Measurements from ENCODE around the gene METTL4.

Gene METTL4

GRCh38 chr18:2602844-2603243 is 31.5 kb upstream of the METTL4 start (continued):
- TF ChIP-seq ZNF202 (tag by site-specific recombination; IDR thresholded peaks at IDR 0.05; ENCODE audit: borderline replicate concordance) (no peak), ZNF513 (tag by site-specific recombination; IDR thresholded peaks at IDR 0.05) (no peak)

GRCh38 chr18:2597639-2598038 is 26.3 kb upstream of the METTL4 start:
- TF ChIP-seq ZNF558 (tag by site-specific recombination; IDR thresholded peaks at IDR 0.05) = no peak
- TF ChIP-seq ZNF280D (tag by site-specific recombination; IDR thresholded peaks at IDR 0.05) = no peak
- no peak for TF ChIP-seq ZNF654 (tag by site-specific recombination; IDR thresholded peaks at IDR 0.05; ENCODE audit: low read depth)
- no peak for TF ChIP-seq ZNF24 (tag by site-specific recombination; IDR thresholded peaks at IDR 0.05)
- no peak for TF ChIP-seq ZNF26 (tag by site-specific recombination; IDR thresholded peaks at IDR 0.05)
- TF ChIP-seq ZNF473 (tag by site-specific recombination; IDR thresholded peaks at IDR 0.05) = no peak
- TF ChIP-seq ZNF223 (tag by site-specific recombination; IDR thresholded peaks at IDR 0.05) = no peak
- no peak for TF ChIP-seq ZBTB20 (tag by site-specific recombination; IDR thresholded peaks at IDR 0.05)
- TF ChIP-seq KLF16 (tag by site-specific recombination; IDR thresholded peaks at IDR 0.05) = no peak
- TF ChIP-seq ZNF488 (tag by site-specific recombination; IDR thresholded peaks at IDR 0.05) = no peak
- no peak for TF ChIP-seq ZNF239 (tag by site-specific recombination; IDR thresholded peaks at IDR 0.05)
- Histone ChIP-seq H3K27ac (ENCODE audit: extremely low read depth, low read depth, low read length) (no peak overlapping the region), H3K9me3 (ENCODE audit: control insufficient read depth, insufficient read depth, low read depth, low read length) (no peaks in the 10 kb centered on the region), H3K4me3 (ENCODE audit: low read depth, low read length) (no peak overlapping the region), H3K4me1 (ENCODE audit: control insufficient read depth, insufficient read depth, low read length) (no peaks in the 10 kb centered on the region; the same call in 1 of the 2 replicates), H3K36me3 (ENCODE audit: control insufficient read depth in 2 of 2, insufficient read depth in 1 of 2, low read length in 2 of 2) (peaks cover 38 to 78% of the 10 kb centered on the region in 2 experiments)
- CTCF ChIA-PET = no interaction called here
- POLR2A ChIA-PET = no interaction called here

- H3K36me3 ChIP-seq (ENCODE audit: control insufficient read depth in 2 of 2, insufficient read depth in 1 of 2, low read length in 2 of 2) = peaks cover 53 to 74% of the 10 kb centered on the region in 2 experiments
- peaks cover 5% of the 10 kb centered on the region for H3K4me1 ChIP-seq (ENCODE audit: control insufficient read depth, insufficient read depth, low read length)
- no peaks in the 10 kb centered on the region for H3K9me3 ChIP-seq (ENCODE audit: control insufficient read depth, insufficient read depth, low read depth, low read length)
- no peak overlapping the region for H3K4me3 ChIP-seq (ENCODE audit: low read depth, low read length)
- CTCF ChIA-PET = no interaction called here
- H3K27ac ChIP-seq (ENCODE audit: extremely low read depth, low read depth, low read length) = no peak overlapping the region
- POLR2A ChIA-PET = no interaction called here
- TF ChIP-seq ZNF843 (tag by site-specific recombination; IDR thresholded peaks at IDR 0.05) (no peak), ZNF19 (tag by site-specific recombination; IDR thresholded peaks at IDR 0.05; ENCODE audit: low read depth) (no peak), ZSCAN5A (tag by site-specific recombination; IDR thresholded peaks at IDR 0.05) (no peak), ZNF658 (tag by site-specific recombination; IDR thresholded peaks at IDR 0.05) (no peak), ZNF704 (tag by site-specific recombination; IDR thresholded peaks at IDR 0.05) (no peak), ZNF132 (tag by site-specific recombination; IDR thresholded peaks at IDR 0.05; ENCODE audit: borderline replicate concordance) (no peak), FEZF1 (tag by site-specific recombination; IDR thresholded peaks at IDR 0.05) (no peak), MEIS1 (CRISPR knock-in tag; IDR thresholded peaks at IDR 0.05; ENCODE audit: borderline replicate concordance) (no peak), PATZ1 (tag by site-specific recombination; IDR thresholded peaks at IDR 0.05) (no peak), ZNF391 (tag by site-specific recombination; IDR thresholded peaks at IDR 0.05; ENCODE audit: borderline replicate concordance, low read depth) (no peak)
Measured at GRCh38 chr18:2590303-2590702, 19.0 kb upstream of the METTL4 start.

All from HEK293 (cell line).